Peyer's patch (tissue), 4 donors: Measurements from ENCODE around the gene HSPG2.

Experiments used
- CTCF ChIP-seq, 6 experiments: fragments of 450-650 bp in 4 of 6; fragments of 200-600 bp in 2 of 6; sonication (generic) in 1 of 6; IDR thresholded peaks; one replicate each; pipeline ENCODE4 v1.5.1; 2017 to 2019; ENCODE audit warnings: antibody characterized with exemption in 6 of 6, mild to moderate bottlenecking in 3 of 6, moderate library complexity in 1 of 6
- POLR2A ChIP-seq, 2 donors: fragments of 450-650 bp; IDR thresholded peaks; one replicate each; pipeline ENCODE4 v1.5.1; 2017; ENCODE audit warnings: antibody characterized with exemption in 2 of 2, mild to moderate bottlenecking in 2 of 2, moderate library complexity in 2 of 2

- TF ChIP-seq POLR2A (IDR thresholded peaks at IDR 0.05) (no peak), CTCF (IDR thresholded peaks at IDR 0.05) (no peak)
Observed at GRCh38 chr1:21874778-21875547, 62.1 kb downstream of the HSPG2 start.
